Activated T-cell treated with anti-CD3 and anti-CD28 coated beads, Interleukin-2, amount 50 U/mL, for 72 hours (primary cell): ENCODE results near the gene NHEJ1. TPM values are rescaled to one million over a fixed set of nuclear protein-coding genes. Genes with fewer than 3 reads are reported as not detected.

Source experiments
- ATAC-seq, 2 donors: fragments of 150-1000 bp; cut with Tn5 transposase; replicated peaks in 1 of 2; 2 replicates each; pipeline ENCODE4 v1.10.0; 2021; ENCODE audit warnings: moderate library complexity in 2 of 2, mild to moderate bottlenecking in 1 of 2
- DNase-seq, 2 donors: peaks; one replicate each; pipeline ENCODE4 v3.0.0; 2021 to 2022; ENCODE audit warnings: mixed read lengths in 1 of 2
- H3K27ac Mint-ChIP-seq: one replicate; pipeline ENCODE4 v1.8.0; 2022; ENCODE audit warnings: mild to moderate bottlenecking, moderate library complexity, mixed read lengths
- H3K27me3 Mint-ChIP-seq: one replicate; pipeline ENCODE4 v1.8.0; 2022; ENCODE audit warnings: low read depth, mixed read lengths
- H3K36me3 Mint-ChIP-seq, 2 donors: one replicate each; pipeline ENCODE4 v1.8.0; 2022; ENCODE audit warnings: mixed read lengths in 2 of 2, mild to moderate bottlenecking in 1 of 2; ENCODE audit not compliant: insufficient read depth in 2 of 2
- H3K4me1 Mint-ChIP-seq: one replicate; pipeline ENCODE4 v1.8.0; 2022; ENCODE audit warnings: low read depth, mixed read lengths
- H3K4me3 Mint-ChIP-seq, 2 donors: one replicate each; pipeline ENCODE4 v1.8.0; 2022; ENCODE audit warnings: mild to moderate bottlenecking in 2 of 2, mixed read lengths in 2 of 2, moderate library complexity in 2 of 2
- H3K9me3 Mint-ChIP-seq, 2 donors: one replicate each; pipeline ENCODE4 v1.8.0; 2022; ENCODE audit warnings: mixed read lengths in 2 of 2
- total RNA-seq, 2 donors: library from RNA; stranded (reverse); gene quantifications; one replicate each; pipeline ENCODE4 v1.2.3, GENCODE V29; 2022

NHEJ1 gene
- total RNA-seq, 2 donors from 2014 or later = 19.8 to 21.1 TPM

DNA sequence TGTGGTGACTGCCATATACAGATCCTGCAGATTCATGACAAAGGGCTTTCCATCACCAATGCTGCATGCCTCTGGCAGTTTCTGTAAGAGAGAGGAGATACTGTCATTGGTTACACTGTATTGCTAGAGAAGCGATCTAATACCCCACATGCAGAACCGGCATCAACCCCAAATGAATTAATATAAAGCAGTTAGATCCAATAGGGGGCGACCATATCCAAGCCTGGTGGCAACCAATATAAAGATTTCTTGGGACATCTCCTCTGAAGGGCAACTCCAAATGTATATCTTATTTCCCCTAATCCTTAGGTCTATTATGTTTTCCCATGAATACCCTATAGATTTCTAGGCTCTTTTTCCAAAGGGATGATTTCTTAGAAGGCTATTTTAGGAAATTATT lies 82.5 kb downstream of the NHEJ1 start:
- Mint-ChIP-seq H3K36me3 (no peaks in the 10 kb centered on the region), H3K4me3 (no peak overlapping the region), H3K4me1 (no peaks in the 10 kb centered on the region), H3K27me3 (no peaks in the 10 kb centered on the region), H3K9me3 (no peaks in the 10 kb centered on the region), H3K27ac (peak overlapping the region; percentile 14)
- no peak for ATAC-seq
- DNase-seq = no peak

DNA sequence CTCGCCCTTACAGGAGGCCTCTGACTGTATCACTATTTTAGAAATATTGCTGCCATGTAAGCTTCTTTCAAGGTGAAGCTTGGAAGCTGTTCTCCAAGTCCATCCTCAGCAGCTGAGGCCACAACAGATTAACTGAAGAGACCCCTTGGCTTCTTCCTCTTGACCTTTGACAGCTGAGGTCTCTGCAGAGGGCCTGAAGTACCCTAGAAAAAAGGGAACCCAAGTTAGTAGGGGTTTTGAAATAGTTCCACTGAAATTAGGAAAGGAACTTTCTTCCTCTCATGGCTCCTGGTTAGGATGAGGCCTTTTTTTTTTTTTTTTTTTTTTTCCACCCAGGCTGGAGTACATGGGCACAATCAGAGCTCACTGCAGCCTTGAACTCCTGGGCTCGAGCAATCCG lies 84.4 kb downstream of the NHEJ1 start:
- H3K4me3 Mint-ChIP-seq = no peak overlapping the region
- H3K9me3 Mint-ChIP-seq = no peaks in the 10 kb centered on the region
- H3K27ac Mint-ChIP-seq = no peak overlapping the region
- DNase-seq (no peak), ATAC-seq (no peak)
- H3K4me1 Mint-ChIP-seq = no peaks in the 10 kb centered on the region
- H3K36me3 Mint-ChIP-seq = no peaks in the 10 kb centered on the region
- no peaks in the 10 kb centered on the region for H3K27me3 Mint-ChIP-seq

DNA sequence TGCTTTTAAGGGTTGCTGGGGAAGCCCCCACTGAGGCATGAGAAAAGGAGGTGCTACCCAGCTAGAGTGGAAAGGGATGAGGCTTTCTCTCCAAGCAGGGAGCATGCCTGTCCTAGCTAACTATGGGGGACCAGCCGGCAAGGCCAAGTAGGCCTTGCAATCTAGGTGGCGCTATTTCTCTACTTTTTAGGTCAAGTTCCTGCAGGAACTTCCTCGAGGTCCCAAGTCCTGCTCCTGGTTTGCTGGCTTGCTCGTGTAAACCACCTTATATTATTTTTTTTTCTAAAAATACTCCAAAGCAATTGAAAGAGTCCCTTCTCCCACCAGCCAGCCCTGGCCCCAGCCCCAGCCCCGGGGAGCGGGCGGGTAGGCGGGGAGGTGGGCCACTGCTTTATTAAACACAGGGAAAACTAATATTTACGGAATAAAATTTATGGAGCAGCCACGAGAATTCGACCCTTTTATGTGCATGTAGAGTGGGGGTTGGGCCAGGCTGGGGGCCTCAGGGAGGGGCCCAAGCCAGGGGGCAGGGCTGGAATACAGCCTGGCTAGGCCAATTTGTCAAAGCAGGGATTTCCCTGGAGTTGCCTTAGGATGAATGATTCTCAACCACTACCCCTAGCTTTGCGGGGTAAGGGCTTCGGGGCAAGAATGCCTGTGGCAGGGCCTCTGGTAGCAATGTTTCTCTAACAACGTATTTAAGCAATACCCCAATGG lies 87.0 kb downstream of the NHEJ1 start:
- Mint-ChIP-seq H3K4me1 (no peaks in the 10 kb centered on the region), H3K4me3 (no peak overlapping the region), H3K27me3 (no peaks in the 10 kb centered on the region), H3K27ac (no peak overlapping the region), H3K36me3 (no peaks in the 10 kb centered on the region), H3K9me3 (no peaks in the 10 kb centered on the region)
- peak; percentile 14 to 25 for DNase-seq
- no peak for ATAC-seq

DNA sequence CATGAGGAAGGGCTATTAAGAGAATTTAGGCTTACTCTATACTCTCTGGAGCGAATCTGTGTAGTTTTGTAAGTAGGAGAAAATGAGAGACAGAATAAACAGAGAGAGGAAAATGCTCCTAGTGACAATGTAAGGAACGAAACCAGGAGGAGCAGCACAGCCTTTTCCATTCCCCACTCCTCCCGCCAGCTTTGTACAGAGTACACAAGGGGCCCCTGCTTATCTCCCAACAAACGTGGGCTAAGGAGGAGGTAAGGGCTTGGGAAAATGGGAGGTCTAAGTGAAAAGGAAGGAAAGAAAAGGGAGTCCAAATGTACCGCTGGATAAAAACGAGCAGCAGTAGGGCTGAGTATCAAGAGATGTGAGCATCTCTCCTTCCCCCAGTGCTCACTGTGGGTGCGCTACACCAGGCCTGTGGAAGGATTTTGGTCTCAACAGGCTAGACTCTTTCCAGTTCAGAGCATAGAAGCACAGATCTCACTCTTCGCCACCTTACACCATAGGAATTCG lies 87.8 kb downstream of the NHEJ1 start:
- Mint-ChIP-seq H3K27me3 (no peaks in the 10 kb centered on the region), H3K9me3 (no peaks in the 10 kb centered on the region), H3K4me3 (no peak overlapping the region), H3K27ac (no peak overlapping the region), H3K36me3 (no peaks in the 10 kb centered on the region), H3K4me1 (no peaks in the 10 kb centered on the region)
- DNase-seq (no peak), ATAC-seq (no peak)

DNA sequence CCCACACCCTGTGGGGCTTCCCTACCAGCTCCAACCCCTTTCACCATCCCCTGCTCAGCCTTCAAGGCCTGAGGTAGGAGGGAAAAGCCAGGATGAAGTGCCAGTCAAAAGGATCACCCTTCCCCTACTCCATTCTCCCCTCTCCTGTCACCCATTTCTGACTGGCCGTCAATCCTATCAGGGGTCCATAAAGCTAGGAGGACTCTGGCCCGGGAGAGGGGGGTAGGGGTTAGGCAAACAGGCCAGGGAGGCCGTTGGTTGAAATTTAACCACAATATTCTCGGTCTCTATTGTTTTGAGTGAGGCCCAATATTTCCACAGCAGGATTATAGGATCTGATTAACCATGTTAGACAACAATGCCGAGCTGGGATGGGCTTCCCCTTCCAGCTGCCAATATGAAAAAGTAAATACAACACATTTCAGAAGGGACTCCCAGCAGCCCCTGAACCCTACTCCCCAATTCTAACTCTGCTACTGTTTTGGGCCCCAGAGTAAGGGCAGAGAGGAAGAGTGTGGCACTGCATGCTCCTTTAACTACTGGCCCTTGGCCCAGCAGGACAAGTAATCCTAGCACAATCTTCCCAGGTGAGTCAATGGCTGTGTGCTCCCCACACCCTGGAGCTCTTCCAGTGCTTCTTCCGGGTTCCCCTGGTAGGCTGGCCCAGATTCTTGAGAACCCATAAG lies 89.3 kb downstream of the NHEJ1 start:
- Mint-ChIP-seq H3K27ac (no peak overlapping the region), H3K4me3 (no peak overlapping the region), H3K36me3 (no peaks in the 10 kb centered on the region), H3K27me3 (no peaks in the 10 kb centered on the region), H3K4me1 (no peaks in the 10 kb centered on the region), H3K9me3 (no peaks in the 10 kb centered on the region)
- no peak for DNase-seq
- no peak for ATAC-seq

DNA sequence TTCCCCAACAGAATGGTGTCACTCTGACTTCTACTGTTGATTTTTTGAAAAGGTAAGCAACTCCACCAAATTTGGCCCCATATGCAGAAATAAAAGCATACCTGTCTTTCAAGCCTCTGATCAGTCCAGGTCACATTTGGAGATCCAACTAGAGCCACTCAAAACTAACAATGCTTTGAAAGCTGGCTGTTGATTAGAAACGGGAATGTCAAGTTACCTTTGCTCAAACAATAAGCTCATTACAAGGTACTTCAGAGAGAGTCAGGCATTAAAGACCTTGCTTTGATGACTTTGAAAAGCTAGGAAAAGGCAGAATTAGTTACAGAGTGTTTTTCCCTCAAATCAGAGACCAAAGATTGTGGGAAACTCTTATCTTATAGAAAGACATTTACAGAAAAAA lies 95.1 kb downstream of the NHEJ1 start:
- H3K27ac Mint-ChIP-seq = no peak overlapping the region
- no peak overlapping the region for H3K4me3 Mint-ChIP-seq
- DNase-seq = no peak
- no peaks in the 10 kb centered on the region for H3K4me1 Mint-ChIP-seq
- no peak for ATAC-seq
- no peaks in the 10 kb centered on the region for H3K9me3 Mint-ChIP-seq
- H3K36me3 Mint-ChIP-seq = no peaks in the 10 kb centered on the region
- peaks cover 38% of the 10 kb centered on the region for H3K27me3 Mint-ChIP-seq

DNA sequence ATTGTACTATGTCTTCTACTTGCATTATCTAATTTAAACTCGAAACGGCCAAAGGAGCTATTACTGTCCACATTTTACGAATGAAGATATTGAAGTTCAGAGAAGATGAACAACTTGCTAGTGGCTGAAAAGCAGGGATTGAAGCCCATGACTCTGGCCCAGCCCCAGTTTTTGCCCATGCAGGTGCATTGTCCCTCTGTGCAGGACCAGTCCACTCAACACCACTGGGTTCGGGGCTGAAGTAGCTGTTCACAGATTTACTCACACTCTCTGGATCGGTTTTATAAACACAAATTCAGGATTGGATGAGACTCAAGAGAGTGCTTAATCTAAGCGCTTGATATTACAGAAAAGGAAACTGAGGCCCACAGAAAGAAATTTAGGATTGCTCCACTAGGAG lies 98.5 kb downstream of the NHEJ1 start:
- Mint-ChIP-seq H3K4me3 (no peak overlapping the region), H3K27me3 (peaks cover 66% of the 10 kb centered on the region), H3K36me3 (no peaks in the 10 kb centered on the region), H3K9me3 (no peaks in the 10 kb centered on the region), H3K27ac (peak overlapping the region; percentile 12), H3K4me1 (peaks cover 18% of the 10 kb centered on the region)
- DNase-seq (no peak), ATAC-seq (no peak)

DNA sequence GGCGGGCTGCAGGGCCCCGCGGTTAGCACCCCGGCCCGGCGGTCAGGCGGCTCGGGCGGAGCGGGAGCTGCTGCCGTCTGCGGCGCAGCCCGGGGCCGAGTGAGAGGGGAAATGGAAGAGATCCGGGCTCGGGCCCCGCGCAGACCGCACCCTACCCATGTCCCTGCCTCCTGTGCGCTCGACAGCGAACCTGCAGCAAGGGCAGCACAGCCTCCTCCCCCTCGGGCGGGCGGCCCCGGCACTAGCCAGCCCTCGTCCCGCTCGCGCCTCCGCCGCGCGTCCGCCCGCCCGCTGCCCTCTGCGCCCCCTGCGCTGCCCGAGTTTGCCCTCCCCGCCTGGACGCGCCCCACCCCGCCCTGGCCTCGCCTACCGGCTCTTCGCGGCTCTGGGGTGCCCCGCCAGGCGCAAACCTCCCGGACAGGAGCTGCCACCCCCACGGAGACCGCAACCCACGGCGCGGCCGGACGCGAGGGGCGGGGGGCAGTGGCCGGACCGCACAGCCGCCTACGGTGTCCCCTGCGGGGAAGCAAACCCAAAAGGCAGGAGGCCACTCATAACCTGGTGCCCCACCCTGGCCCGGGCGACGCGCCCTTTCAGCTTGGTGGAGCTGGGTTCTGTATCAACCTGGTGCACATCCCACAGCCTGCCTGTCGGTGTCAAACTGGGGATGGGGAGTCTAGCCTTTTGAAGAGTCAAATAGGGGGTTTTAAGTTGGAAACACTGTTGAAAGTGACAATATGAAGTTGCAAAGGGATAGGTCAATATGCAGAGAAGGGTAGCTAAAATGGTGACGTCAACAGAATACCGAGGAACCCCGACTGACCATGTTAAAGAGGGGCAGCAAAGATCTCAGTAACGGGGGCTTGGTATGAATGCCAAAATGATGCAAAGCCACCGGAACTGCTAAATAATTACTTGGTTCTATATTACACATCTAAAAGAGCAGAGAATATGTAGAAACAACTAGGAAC lies 99.5 kb downstream of the NHEJ1 start, which contains the start of gene IHH:
Gene IHH, minus strand, starts transcription at position 101 of the 971 bp plus-strand sequence. CDS start 454 bp downstream, outside the sequence.
- H3K4me1 Mint-ChIP-seq = peaks cover 18% of the 10 kb centered on the region
- peak within 1 kb of the TSS; percentile 71 to 78 for H3K4me3 Mint-ChIP-seq
- H3K9me3 Mint-ChIP-seq = no peaks in the 10 kb centered on the region
- peak; percentile 17 to 26 for DNase-seq
- no peak within 1 kb of the TSS for H3K27ac Mint-ChIP-seq
- peaks cover 74% of the 10 kb centered on the region for H3K27me3 Mint-ChIP-seq
- H3K36me3 Mint-ChIP-seq = no peaks in the 10 kb centered on the region
- ATAC-seq = peak; percentile 21 to 34

DNA sequence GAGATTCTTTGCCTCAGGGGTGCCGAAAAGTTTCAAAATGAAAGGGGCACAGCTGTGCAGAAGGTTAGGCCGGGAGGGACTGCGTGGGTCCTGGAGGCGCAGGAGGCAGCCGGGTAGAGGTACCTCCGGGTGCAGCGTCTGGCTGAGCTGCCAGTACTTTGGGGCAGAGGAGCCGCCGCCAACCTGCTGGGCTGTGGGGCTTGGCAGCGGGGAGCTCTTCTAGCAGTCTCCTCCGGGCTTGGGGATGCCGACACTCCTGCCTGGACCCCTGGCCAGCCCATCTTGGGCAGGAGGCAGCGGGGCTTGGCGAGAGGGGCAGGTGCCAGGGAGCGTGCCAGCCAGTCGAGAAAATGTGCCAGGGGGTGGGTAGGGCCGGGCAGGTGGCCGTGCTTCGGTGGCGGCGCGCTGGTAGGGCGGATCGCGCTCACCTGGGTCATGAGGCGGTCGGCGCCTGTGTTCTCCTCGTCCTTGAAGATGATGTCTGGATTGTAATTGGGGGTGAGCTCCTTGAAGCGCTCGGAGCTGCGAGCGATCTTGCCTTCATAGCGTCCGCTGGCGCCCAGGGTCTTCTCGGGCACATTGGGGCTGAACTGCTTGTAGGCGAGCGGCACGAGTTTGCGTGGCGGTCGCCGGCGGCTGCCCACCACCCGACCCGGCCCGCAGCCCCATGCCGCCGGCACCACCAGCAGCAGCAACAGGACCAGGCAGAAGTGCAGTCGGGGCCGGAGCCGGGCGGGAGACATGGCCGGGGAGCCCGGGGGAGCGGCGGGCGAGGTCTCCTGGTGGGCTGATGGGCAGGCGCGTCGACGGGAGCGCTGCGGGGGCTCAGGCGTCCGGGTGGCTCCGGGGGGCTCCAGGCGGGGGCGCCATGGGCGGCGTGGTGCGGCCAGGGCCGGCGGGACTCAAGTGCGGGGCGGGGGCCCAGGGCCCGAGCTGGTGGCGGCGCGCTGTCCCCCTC lies 100.6 kb downstream of the NHEJ1 start:
- H3K27ac Mint-ChIP-seq = no peak overlapping the region
- H3K36me3 Mint-ChIP-seq = no peaks in the 10 kb centered on the region
- H3K27me3 Mint-ChIP-seq = peaks cover 75% of the 10 kb centered on the region
- no peaks in the 10 kb centered on the region for H3K9me3 Mint-ChIP-seq
- H3K4me3 Mint-ChIP-seq = peak overlapping the region; percentile 71 to 78
- H3K4me1 Mint-ChIP-seq = peaks cover 18% of the 10 kb centered on the region
- peak; percentile 11 to 24 for DNase-seq
- no peak for ATAC-seq

DNA sequence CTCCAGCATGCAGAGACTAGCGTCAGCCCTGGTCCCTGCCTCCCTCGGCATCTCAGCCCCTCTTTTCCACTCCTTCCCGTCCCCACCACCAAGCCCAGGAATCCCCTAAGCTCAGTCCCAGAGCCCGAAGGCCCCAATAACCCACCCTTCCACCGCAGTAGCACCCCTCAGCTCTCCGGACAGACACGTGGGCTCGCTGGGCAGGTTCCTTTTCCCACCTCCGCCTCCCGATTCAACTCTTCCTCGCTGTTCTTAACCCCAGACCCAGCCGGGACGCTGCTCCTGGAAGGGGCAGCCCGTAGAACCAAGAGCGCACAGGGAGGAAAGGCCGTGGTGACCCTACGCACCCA lies 101.3 kb downstream of the NHEJ1 start:
- Mint-ChIP-seq H3K4me3 (peak overlapping the region; percentile 71 to 78), H3K27me3 (peaks cover 69% of the 10 kb centered on the region), H3K4me1 (peaks cover 18% of the 10 kb centered on the region), H3K27ac (no peak overlapping the region), H3K36me3 (no peaks in the 10 kb centered on the region), H3K9me3 (no peaks in the 10 kb centered on the region)
- ATAC-seq (no peak), DNase-seq (no peak)

DNA sequence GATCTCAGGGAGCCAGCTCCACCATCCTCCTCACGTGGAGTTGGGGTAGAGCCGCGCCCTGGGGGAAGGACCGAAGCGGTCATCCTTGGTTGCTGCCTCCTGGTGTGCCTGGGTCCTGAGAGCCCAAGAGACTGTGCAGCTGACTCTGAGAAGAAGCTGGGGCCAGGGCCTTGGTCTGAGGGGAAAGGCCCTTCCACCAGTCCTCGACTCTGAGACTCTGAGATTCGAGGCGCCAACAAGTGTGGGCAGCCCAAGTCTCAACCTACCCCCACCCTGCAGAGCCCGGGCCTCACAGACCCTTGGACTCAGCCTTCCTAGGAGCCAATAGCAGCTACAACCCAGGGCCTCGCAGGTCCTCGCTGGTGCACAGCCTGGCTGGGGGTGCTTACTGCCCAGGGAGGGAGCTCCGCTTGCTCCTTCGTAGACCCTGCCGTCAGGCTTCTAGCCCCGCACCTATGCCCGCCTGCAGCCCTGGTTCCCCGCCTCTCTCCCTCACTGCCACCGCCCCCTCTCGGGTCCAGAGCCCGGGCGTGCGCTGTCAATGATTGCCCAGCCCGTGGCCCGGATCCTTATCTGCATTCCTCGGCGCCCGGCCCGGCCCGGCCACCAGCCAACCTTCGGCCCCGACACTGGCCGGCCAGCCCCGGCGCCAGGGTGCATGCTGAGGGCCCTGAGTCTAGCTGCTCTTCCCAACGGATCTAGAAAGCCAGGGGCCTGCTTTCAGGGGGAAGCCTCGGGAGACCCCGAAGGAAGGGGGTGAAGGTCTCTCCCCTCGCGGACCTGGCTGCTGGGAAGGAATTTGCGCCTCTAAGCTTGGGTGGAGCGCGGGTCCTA lies 101.9 kb downstream of the NHEJ1 start:
- Mint-ChIP-seq H3K4me3 (peak overlapping the region; percentile 77 to 84), H3K27me3 (peaks cover 69% of the 10 kb centered on the region), H3K4me1 (peaks cover 18% of the 10 kb centered on the region)

More for the DNA sequence above, 101.9 kb downstream of the NHEJ1 start:
- Mint-ChIP-seq H3K9me3 (no peaks in the 10 kb centered on the region), H3K36me3 (no peaks in the 10 kb centered on the region), H3K27ac (no peak overlapping the region)
- ATAC-seq (peak in 1 of 2 donors; percentile 5), DNase-seq (peak in 1 of 2 donors; percentile 7)
